ENCODE results near the gene TEX51.

DNA sequence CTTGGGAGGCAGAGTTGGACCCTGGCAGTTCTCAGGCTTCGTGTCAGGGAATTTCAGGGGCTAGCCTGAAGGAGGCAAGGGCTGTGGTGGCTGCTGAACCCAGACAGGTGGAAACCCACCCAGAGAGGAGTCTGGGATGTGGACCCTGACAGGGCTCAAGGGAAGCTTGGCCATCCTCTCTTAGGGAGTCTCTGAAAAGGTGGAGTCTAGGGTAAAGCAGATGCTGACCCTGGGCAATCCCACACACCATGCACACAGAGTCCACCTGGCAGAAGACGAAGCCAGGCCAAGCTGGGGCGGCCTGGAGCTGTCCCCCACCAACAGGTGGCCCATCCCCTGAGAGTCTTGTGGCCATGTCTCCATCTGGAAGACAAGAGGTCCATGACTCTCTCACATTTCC lies 41.2 kb upstream of the TEX51 start:
- TF ChIP-seq, protein P1, sequence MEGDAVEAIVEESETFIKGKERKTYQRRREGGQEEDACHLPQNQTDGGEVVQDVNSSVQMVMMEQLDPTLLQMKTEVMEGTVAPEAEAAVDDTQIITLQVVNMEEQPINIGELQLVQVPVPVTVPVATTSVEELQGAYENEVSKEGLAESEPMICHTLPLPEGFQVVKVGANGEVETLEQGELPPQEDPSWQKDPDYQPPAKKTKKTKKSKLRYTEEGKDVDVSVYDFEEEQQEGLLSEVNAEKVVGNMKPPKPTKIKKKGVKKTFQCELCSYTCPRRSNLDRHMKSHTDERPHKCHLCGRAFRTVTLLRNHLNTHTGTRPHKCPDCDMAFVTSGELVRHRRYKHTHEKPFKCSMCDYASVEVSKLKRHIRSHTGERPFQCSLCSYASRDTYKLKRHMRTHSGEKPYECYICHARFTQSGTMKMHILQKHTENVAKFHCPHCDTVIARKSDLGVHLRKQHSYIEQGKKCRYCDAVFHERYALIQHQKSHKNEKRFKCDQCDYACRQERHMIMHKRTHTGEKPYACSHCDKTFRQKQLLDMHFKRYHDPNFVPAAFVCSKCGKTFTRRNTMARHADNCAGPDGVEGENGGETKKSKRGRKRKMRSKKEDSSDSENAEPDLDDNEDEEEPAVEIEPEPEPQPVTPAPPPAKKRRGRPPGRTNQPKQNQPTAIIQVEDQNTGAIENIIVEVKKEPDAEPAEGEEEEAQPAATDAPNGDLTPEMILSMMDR (conservative IDR thresholded peaks at IDR 0.05; ENCODE audit: low read depth, low read length): no peak
- TF ChIP-seq POLR2A (IDR thresholded peaks at IDR 0.05; ENCODE audit: low read depth, low read length): no peak
- TF ChIP-seq MXI1 (IDR thresholded peaks at IDR 0.05; ENCODE audit: borderline replicate concordance, low read depth, low read length): no peak
- no peak for TF ChIP-seq RFX5 (IDR thresholded peaks at IDR 0.05; ENCODE audit: low read depth, low read length)
- TF ChIP-seq RAD21 (IDR thresholded peaks at IDR 0.05; ENCODE audit: low read length): no peak
- TF ChIP-seq CEBPB (IDR thresholded peaks at IDR 0.05; ENCODE audit: low read depth, low read length): no peak
- TF ChIP-seq RCOR1 (IDR thresholded peaks at IDR 0.05; ENCODE audit: insufficient replicate concordance, low read length): no peak
- no peak for TF ChIP-seq FOS (IDR thresholded peaks at IDR 0.05; ENCODE audit: low read depth, low read length)
- TF ChIP-seq MAZ (IDR thresholded peaks at IDR 0.05; ENCODE audit: borderline replicate concordance, low read depth, low read length): no peak
- TF ChIP-seq MAFK (IDR thresholded peaks at IDR 0.05; ENCODE audit: low read depth, low read length): no peak
- TF ChIP-seq SMC3 (IDR thresholded peaks at IDR 0.05; ENCODE audit: low read depth, low read length): no peak
- TF ChIP-seq, protein P2, sequence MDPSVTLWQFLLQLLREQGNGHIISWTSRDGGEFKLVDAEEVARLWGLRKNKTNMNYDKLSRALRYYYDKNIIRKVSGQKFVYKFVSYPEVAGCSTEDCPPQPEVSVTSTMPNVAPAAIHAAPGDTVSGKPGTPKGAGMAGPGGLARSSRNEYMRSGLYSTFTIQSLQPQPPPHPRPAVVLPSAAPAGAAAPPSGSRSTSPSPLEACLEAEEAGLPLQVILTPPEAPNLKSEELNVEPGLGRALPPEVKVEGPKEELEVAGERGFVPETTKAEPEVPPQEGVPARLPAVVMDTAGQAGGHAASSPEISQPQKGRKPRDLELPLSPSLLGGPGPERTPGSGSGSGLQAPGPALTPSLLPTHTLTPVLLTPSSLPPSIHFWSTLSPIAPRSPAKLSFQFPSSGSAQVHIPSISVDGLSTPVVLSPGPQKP (IDR thresholded peaks at IDR 0.05; ENCODE audit: borderline replicate concordance, low read depth, low read length): no peak

Data from IMR-90 (cell line).